ENCODE results near the gene MIEF2.

MIEF2 gene

GRCh38 chr17:18231164-18231563, 29.3 kb upstream of the MIEF2 start:
- in situ Hi-C loops (cut with HindIII; ENCODE audit: low pct_ligation_motif_present, low sequenced_read_pairs) = no loop called here
- no peak for DNase-seq
- TF ChIP-seq, protein P1, sequence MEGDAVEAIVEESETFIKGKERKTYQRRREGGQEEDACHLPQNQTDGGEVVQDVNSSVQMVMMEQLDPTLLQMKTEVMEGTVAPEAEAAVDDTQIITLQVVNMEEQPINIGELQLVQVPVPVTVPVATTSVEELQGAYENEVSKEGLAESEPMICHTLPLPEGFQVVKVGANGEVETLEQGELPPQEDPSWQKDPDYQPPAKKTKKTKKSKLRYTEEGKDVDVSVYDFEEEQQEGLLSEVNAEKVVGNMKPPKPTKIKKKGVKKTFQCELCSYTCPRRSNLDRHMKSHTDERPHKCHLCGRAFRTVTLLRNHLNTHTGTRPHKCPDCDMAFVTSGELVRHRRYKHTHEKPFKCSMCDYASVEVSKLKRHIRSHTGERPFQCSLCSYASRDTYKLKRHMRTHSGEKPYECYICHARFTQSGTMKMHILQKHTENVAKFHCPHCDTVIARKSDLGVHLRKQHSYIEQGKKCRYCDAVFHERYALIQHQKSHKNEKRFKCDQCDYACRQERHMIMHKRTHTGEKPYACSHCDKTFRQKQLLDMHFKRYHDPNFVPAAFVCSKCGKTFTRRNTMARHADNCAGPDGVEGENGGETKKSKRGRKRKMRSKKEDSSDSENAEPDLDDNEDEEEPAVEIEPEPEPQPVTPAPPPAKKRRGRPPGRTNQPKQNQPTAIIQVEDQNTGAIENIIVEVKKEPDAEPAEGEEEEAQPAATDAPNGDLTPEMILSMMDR (IDR thresholded peaks at IDR 0.05; ENCODE audit: low read depth, low read length, missing control alignments) = no peak
- Histone ChIP-seq H3K36me3 (replicated peaks) (peaks cover 20% of the 10 kb centered on the region), H3K27me3 (replicated peaks) (no peaks in the 10 kb centered on the region), H3K4me3 (ENCODE audit: low read depth, low read length) (no peak overlapping the region), H3K27ac (no peak overlapping the region)

DNA sequence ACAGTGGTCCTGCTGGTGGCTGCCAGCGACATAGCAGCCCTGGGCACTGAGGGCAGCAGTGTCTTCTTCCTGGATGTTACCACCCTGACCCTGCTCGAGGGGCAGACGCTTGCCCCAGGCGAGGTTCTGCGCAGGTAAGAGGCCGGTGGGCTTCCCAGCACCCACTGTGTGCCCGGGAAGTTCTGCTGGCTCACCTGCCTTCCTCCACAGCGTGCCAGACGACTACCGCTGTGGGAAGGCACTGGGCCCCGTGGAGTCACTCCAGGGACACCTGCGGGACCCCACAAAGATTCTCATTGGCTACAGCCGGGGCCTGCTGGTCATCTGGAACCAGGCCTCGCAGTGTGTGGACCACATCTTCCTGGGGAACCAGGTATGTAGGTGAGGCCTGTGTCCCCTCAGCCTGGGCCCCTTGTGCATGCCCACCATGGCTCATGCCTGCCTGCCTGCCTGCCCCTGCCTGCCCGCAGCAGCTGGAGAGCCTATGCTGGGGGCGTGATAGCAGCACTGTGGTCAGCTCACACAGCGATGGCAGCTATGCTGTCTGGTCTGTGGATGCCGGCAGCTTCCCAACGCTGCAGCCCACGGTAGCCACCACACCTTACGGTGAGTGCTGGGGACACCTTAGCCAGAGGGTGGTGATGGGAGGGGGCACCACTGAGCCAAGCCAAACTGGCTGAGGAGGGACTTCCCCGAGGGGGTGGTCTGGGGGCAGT, 26.5 kb upstream of the MIEF2 start:
- in situ Hi-C loops (cut with HindIII; ENCODE audit: low pct_ligation_motif_present, low sequenced_read_pairs) = no loop called here
- Histone ChIP-seq H3K27ac (no peak overlapping the region), H3K36me3 (replicated peaks) (peaks cover 43% of the 10 kb centered on the region), H3K4me3 (ENCODE audit: low read depth, low read length) (no peak overlapping the region), H3K27me3 (replicated peaks) (no peaks in the 10 kb centered on the region)
- no peak for DNase-seq
- TF ChIP-seq, protein P1 (IDR thresholded peaks at IDR 0.05; ENCODE audit: low read depth, low read length, missing control alignments) = no peak

- Histone ChIP-seq H3K27me3 (replicated peaks) (no peaks in the 10 kb centered on the region), H3K36me3 (replicated peaks) (peaks cover 43% of the 10 kb centered on the region), H3K4me3 (ENCODE audit: low read depth, low read length) (no peak overlapping the region), H3K27ac (no peak overlapping the region)
- no peak for DNase-seq
- in situ Hi-C loops (cut with HindIII; ENCODE audit: low pct_ligation_motif_present, low sequenced_read_pairs) = no loop called here
- TF ChIP-seq, protein P1 (IDR thresholded peaks at IDR 0.05; ENCODE audit: low read depth, low read length, missing control alignments) = no peak
Measured at GRCh38 chr17:18234853-18235380, 25.5 kb upstream of the MIEF2 start.

- in situ Hi-C loops (cut with HindIII; ENCODE audit: low pct_ligation_motif_present, low sequenced_read_pairs) = no loop called here
- TF ChIP-seq, protein P1 (IDR thresholded peaks at IDR 0.05; ENCODE audit: low read depth, low read length, missing control alignments) = no peak
- Histone ChIP-seq H3K4me3 (ENCODE audit: low read depth, low read length) (no peak overlapping the region), H3K36me3 (replicated peaks) (peaks cover 43% of the 10 kb centered on the region), H3K27me3 (replicated peaks) (no peaks in the 10 kb centered on the region), H3K27ac (peak overlapping the region; percentile 44)
- DNase-seq = peak; percentile 43
Measured at GRCh38 chr17:18235743-18236256, 24.7 kb upstream of the MIEF2 start.

GRCh38 chr17:18236494-18236893, 24.0 kb upstream of the MIEF2 start:
- DNase-seq = no peak
- Histone ChIP-seq H3K27ac (no peak overlapping the region), H3K4me3 (ENCODE audit: low read depth, low read length) (no peak overlapping the region), H3K27me3 (replicated peaks) (no peaks in the 10 kb centered on the region), H3K36me3 (replicated peaks) (peaks cover 43% of the 10 kb centered on the region)
- in situ Hi-C loops (cut with HindIII; ENCODE audit: low pct_ligation_motif_present, low sequenced_read_pairs) = no loop called here
- TF ChIP-seq, protein P1 (IDR thresholded peaks at IDR 0.05; ENCODE audit: low read depth, low read length, missing control alignments) = no peak

All from brain microvascular endothelial cell (primary cell).